K562 (cell line): Measurements from ENCODE around the gene TBX10. TPM values are rescaled to one million over a fixed set of nuclear protein-coding genes. Genes with fewer than 3 reads are reported as not detected.

Experiments
- CBFA2T3 ChIP-seq: fragments of 450-650 bp; IDR thresholded peaks from 2 replicates; pipeline ENCODE4 v1.6.1; 2017
- CEBPB ChIP-seq: fragments of 450-650 bp; IDR thresholded peaks from 2 replicates; pipeline ENCODE4 v1.6.1; 2016; ENCODE audit warnings: missing genetic modification characterization, missing compliant biosample characterization
- CHD4 ChIP-seq: fragments of 200-600 bp; sonication (generic); IDR thresholded peaks from 3 replicates; pipeline ENCODE4 v1.6.1; 2012; ENCODE audit warnings: low read depth, mild to moderate bottlenecking, mixed read lengths, low read length, inconsistent platforms; ENCODE audit not compliant: insufficient read depth, insufficient replicate concordance, poor library complexity, severe bottlenecking
- ELK3 ChIP-seq: fragments of 450-650 bp; formaldehyde crosslinking; IDR thresholded peaks from 2 replicates; pipeline ENCODE4 v1.4.0; 2020; ENCODE audit warnings: mild to moderate bottlenecking
- MTA1 ChIP-seq: fragments of 450-650 bp; IDR thresholded peaks from 2 replicates; pipeline ENCODE4 v1.6.1; 2017; ENCODE audit warnings: borderline replicate concordance
- MTF1 ChIP-seq: fragments of 250-450 bp; sonication (Bioruptor Pico); IDR thresholded peaks from 2 replicates; pipeline ENCODE4 v1.9.0; 2021; ENCODE audit warnings: moderate library complexity, mild to moderate bottlenecking, inconsistent platforms, borderline replicate concordance
- NONO ChIP-seq, 2 experiments: fragments of 200-400 bp in 1 of 2; fragments of 450-650 bp in 1 of 2; formaldehyde crosslinking in 1 of 2; IDR thresholded peaks; 2 replicates each; pipeline ENCODE4 v1.6.1; 2017; ENCODE audit warnings: low read depth in 2 of 2, mild to moderate bottlenecking in 2 of 2, moderate library complexity in 2 of 2, low read length in 1 of 2
- PCBP2 ChIP-seq: fragments of 200-400 bp; formaldehyde crosslinking; IDR thresholded peaks from 2 replicates; pipeline ENCODE4 v1.6.1; 2018; ENCODE audit warnings: low read length, low read depth, mild to moderate bottlenecking, moderate library complexity; ENCODE audit not compliant: poor library complexity, severe bottlenecking
- POLR2AphosphoS2 ChIP-seq: IDR thresholded peaks from 2 replicates; pipeline ENCODE4 v1.6.1; 2012; ENCODE audit warnings: low read length, improper control_type of control experiment
- PTTG1 ChIP-seq: fragments of 450-650 bp; IDR thresholded peaks from 2 replicates; pipeline ENCODE4 v1.6.1; 2016; ENCODE audit warnings: low read depth, mild to moderate bottlenecking, missing genetic modification characterization, missing compliant biosample characterization
- RBM39 ChIP-seq: fragments of 200-400 bp; formaldehyde crosslinking; optimal IDR thresholded peaks from 2 replicates; pipeline ENCODE3; 2018; ENCODE audit warnings: low read depth, low read length
- SREBF2 ChIP-seq: sonication (generic); formaldehyde crosslinking; IDR thresholded peaks from 2 replicates; pipeline ENCODE4 v1.4.0; 2020; ENCODE audit warnings: mild to moderate bottlenecking, missing genetic modification reagents
- STAT5B ChIP-seq: fragments of 250-450 bp; sonication (Bioruptor Pico); IDR thresholded peaks from 2 replicates; pipeline ENCODE4 v1.8.0; 2021; ENCODE audit warnings: mild to moderate bottlenecking, inconsistent platforms
- TCF7 ChIP-seq: sonication (generic); IDR thresholded peaks from 2 replicates; pipeline ENCODE4 v1.6.1; 2016; ENCODE audit warnings: antibody characterized with exemption, borderline replicate concordance
- TFAM ChIP-seq: fragments of 250-450 bp; sonication (Bioruptor Pico); conservative IDR thresholded peaks from 2 replicates; pipeline ENCODE4 v1.5.0; 2021; ENCODE audit warnings: mild to moderate bottlenecking, moderate library complexity
- YY1 ChIP-seq, 3 experiments: IDR thresholded peaks; 2 replicates each; pipeline ENCODE4 v1.6.1; 2011; ENCODE audit warnings: low read length in 2 of 3, mild to moderate bottlenecking in 2 of 3, moderate library complexity in 2 of 3, borderline replicate concordance in 1 of 3, control low read depth in 1 of 3, low read depth in 1 of 3; ENCODE audit not compliant: insufficient read depth in 3 of 3, insufficient replicate concordance in 2 of 3, control insufficient read depth in 1 of 3, insufficient read length in 1 of 3; ENCODE audit errors: extremely low read depth in 1 of 3
- ZC3H11A ChIP-seq: IDR thresholded peaks from 2 replicates; pipeline ENCODE4 v1.6.1; 2012; ENCODE audit warnings: low read depth, low read length, improper control_type of control experiment
- ZFPM2 ChIP-seq: fragments of 250-450 bp; sonication (Bioruptor Pico); IDR thresholded peaks from 2 replicates; pipeline ENCODE4 v1.5.1; 2022; ENCODE audit warnings: mild to moderate bottlenecking
- ZNF445 ChIP-seq: fragments of 250-450 bp; sonication (Bioruptor Pico); IDR thresholded peaks from 2 replicates; pipeline ENCODE4 v1.4.0; 2020; ENCODE audit warnings: low read depth, mild to moderate bottlenecking, moderate library complexity
- ZNF639 ChIP-seq, 2 experiments: fragments of 200-800 bp in 1 of 2; sonication (Bioruptor generic) in 1 of 2; sonication (generic) in 1 of 2; formaldehyde crosslinking in 1 of 2; IDR thresholded peaks in 1 of 2; conservative IDR thresholded peaks in 1 of 2; 2 replicates each; pipeline versions ENCODE4 v1.5.0 to v1.6.1; 2016 to 2020; ENCODE audit warnings: missing compliant biosample characterization in 1 of 2, missing genetic modification characterization in 1 of 2, missing genetic modification reagents in 1 of 2
- polyA plus RNA-seq, 8 experiments: library from polyadenylated mRNA; depleted of rRNA in 4 of 8; stranded (reverse) in 5 of 8; unstranded in 3 of 8; fragments of >200 nt; fragmentation: Nextera tagmentation in 2 of 8; fragmentation: Illumina TruSeq in 1 of 8; extraction: Ambion mirVana in 2 of 8; extraction: Trizol in 1 of 8; gene quantifications; 2 replicates each; pipeline versions ENCODE4 v1.2.1 to v1.2.3, GENCODE V29; 2011 to 2014; ENCODE audit warnings: inconsistent platforms in 1 of 8, missing spikeins in 1 of 8
- total RNA-seq, 7 experiments: library from RNA; depleted of rRNA in 6 of 7; stranded (reverse); fragments of >200 nt in 6 of 7; fragmentation: Illumina TruSeq in 2 of 7; extraction: Trizol in 2 of 7; gene quantifications; 2 replicates each; pipeline versions ENCODE4 v1.2.1 to v1.2.3, GENCODE V29; 2011 to 2021; ENCODE audit warnings: low replicate concordance in 1 of 7
- TF ChIP-seq, protein P1 (sequence below): sonication (generic); formaldehyde crosslinking; IDR thresholded peaks from 2 replicates; pipeline ENCODE4 v1.8.1; 2023; ENCODE audit warnings: mild to moderate bottlenecking, missing genetic modification reagents

TBX10 gene
- total and polyA plus RNA-seq, 9 of the 15 experiments (the other 6 are each of a cell fraction or from before 2014, with no cell fraction given) = not detected

GRCh38 chr11:67583247-67584204 lies 56.0 kb downstream of the TBX10 start, which contains the start of gene GSTP1 (continued):
- TF ChIP-seq, protein P1, sequence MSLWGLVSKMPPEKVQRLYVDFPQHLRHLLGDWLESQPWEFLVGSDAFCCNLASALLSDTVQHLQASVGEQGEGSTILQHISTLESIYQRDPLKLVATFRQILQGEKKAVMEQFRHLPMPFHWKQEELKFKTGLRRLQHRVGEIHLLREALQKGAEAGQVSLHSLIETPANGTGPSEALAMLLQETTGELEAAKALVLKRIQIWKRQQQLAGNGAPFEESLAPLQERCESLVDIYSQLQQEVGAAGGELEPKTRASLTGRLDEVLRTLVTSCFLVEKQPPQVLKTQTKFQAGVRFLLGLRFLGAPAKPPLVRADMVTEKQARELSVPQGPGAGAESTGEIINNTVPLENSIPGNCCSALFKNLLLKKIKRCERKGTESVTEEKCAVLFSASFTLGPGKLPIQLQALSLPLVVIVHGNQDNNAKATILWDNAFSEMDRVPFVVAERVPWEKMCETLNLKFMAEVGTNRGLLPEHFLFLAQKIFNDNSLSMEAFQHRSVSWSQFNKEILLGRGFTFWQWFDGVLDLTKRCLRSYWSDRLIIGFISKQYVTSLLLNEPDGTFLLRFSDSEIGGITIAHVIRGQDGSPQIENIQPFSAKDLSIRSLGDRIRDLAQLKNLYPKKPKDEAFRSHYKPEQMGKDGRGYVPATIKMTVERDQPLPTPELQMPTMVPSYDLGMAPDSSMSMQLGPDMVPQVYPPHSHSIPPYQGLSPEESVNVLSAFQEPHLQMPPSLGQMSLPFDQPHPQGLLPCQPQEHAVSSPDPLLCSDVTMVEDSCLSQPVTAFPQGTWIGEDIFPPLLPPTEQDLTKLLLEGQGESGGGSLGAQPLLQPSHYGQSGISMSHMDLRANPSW (CRISPR knock-in tag) = peak; percentile 73; the same call in 1 of the 2 replicates
- TF ChIP-seq POLR2AphosphoS2 (peak; percentile 62; the same call in 1 of the 2 replicates), ZNF445 (CRISPR knock-in tag) (no peak), TFAM (CRISPR knock-in tag) (no peak), RBM39 (no peak), NONO (IDR thresholded peaks at IDR 0.05; ENCODE audit: low read depth in 2 of 2, low read length in 1 of 2) (peak; percentile 84 to 97; a peak in 3 of 4 replicates), MTA1 (no peak), MTF1 (CRISPR knock-in tag) (no peak), ELK3 (CRISPR knock-in tag) (no peak), CBFA2T3 (no peak), ZFPM2 (CRISPR knock-in tag) (no peak), SREBF2 (CRISPR knock-in tag) (no peak), ZC3H11A (no peak), YY1 (IDR thresholded peaks at IDR 0.05; ENCODE audit: borderline replicate concordance in 1 of 3, control insufficient read depth in 1 of 3, extremely low read depth in 1 of 3, insufficient read depth in 3 of 3, insufficient read length in 1 of 3, insufficient replicate concordance in 2 of 3, low read depth in 1 of 3, low read length in 2 of 3) (peak in 2 of 3 experiments; percentile 43 to 61), TCF7 (peak; percentile 70; the same call in 1 of the 2 replicates), CHD4 (no peak), PCBP2 (no peak), ZNF639 (CRISPR knock-in tag; conservative IDR thresholded peaks at IDR 0.05 in 1 of 2, IDR thresholded peaks at IDR 0.05 in 1 of 2) (no peak; a peak in 1 of 4 replicates), PTTG1 (tag) (no peak), STAT5B (CRISPR knock-in tag) (no peak), CEBPB (tag) (0 out of 2 replicates have a peak, but pooled peaks have one; percentile 13)
